Measurements from ENCODE around the gene ACBD4. TPM values are rescaled to one million over a fixed set of nuclear protein-coding genes. Genes with fewer than 3 reads are reported as not detected.

ACBD4 gene
- total and polyA plus RNA-seq, 10 of the 15 experiments (the other 5 are each of a cell fraction or from before 2014, with no cell fraction given): 0.20 to 13.8 (median 6.9) TPM

- Histone ChIP-seq H3K4me2 (ENCODE audit: control insufficient read depth, insufficient read depth) (no peak overlapping the region), H3K9me3 (replicated peaks; ENCODE audit: control insufficient read depth, insufficient read depth, low read length) (no peaks in the 10 kb centered on the region), H3K27ac (ENCODE audit: control insufficient read depth, insufficient read depth) (no peak overlapping the region), H3K27me3 (replicated peaks in 1 of 2; ENCODE audit: control insufficient read depth in 2 of 2, insufficient read depth in 2 of 2, low read length in 1 of 2) (no peaks in the 10 kb centered on the region), H3K9ac (ENCODE audit: control insufficient read depth, insufficient read depth, low read length) (no peak overlapping the region), H3K79me2 (ENCODE audit: control insufficient read depth, insufficient read depth, low read length) (peaks cover 4% of the 10 kb centered on the region), H3K4me1 (ENCODE audit: control insufficient read depth, insufficient read depth, low read length) (peaks cover 8% of the 10 kb centered on the region), H2AFZ (ENCODE audit: control insufficient read depth, low read depth, low read length) (no peak overlapping the region), H3K36me3 (ENCODE audit: control insufficient read depth in 2 of 2, insufficient read depth in 2 of 2, low read length in 1 of 2) (no peaks in the 10 kb centered on the region), H3K4me3 (no peak overlapping the region), H4K20me1 (ENCODE audit: control insufficient read depth, insufficient read depth) (no peaks in the 10 kb centered on the region)
- TF ChIP-seq ZNF274 (IDR thresholded peaks at IDR 0.05; ENCODE audit: insufficient read depth, insufficient read length) (no peak), IRF5 (IDR thresholded peaks at IDR 0.05; ENCODE audit: borderline replicate concordance) (no peak), CEBPB (IDR thresholded peaks at IDR 0.05; ENCODE audit: borderline replicate concordance in 1 of 2, low read depth in 2 of 2, low read length in 2 of 2) (no peak), RELA (IDR thresholded peaks at IDR 0.05; ENCODE audit: borderline replicate concordance, partially characterized antibody) (no peak), ZNF217 (IDR thresholded peaks at IDR 0.05) (no peak), LARP7 (IDR thresholded peaks at IDR 0.05) (no peak), POU2F2 (IDR thresholded peaks at IDR 0.05; ENCODE audit: borderline replicate concordance, low read depth, low read length) (no peak), TCF7 (IDR thresholded peaks at IDR 0.05; ENCODE audit: borderline replicate concordance) (no peak), MYB (IDR thresholded peaks at IDR 0.05; ENCODE audit: borderline replicate concordance, low read depth, low read length) (no peak), E4F1 (IDR thresholded peaks at IDR 0.05; ENCODE audit: borderline replicate concordance, partially characterized antibody) (no peak), STAT3 (IDR thresholded peaks at IDR 0.05; ENCODE audit: low read depth, low read length) (no peak), USF2 (IDR thresholded peaks at IDR 0.05; ENCODE audit: borderline replicate concordance, low read depth, low read length) (no peak), SUPT20H (IDR thresholded peaks at IDR 0.05; ENCODE audit: borderline replicate concordance, control insufficient read depth, low read depth, low read length) (no peak)
- TF ChIP-seq, protein P1, sequence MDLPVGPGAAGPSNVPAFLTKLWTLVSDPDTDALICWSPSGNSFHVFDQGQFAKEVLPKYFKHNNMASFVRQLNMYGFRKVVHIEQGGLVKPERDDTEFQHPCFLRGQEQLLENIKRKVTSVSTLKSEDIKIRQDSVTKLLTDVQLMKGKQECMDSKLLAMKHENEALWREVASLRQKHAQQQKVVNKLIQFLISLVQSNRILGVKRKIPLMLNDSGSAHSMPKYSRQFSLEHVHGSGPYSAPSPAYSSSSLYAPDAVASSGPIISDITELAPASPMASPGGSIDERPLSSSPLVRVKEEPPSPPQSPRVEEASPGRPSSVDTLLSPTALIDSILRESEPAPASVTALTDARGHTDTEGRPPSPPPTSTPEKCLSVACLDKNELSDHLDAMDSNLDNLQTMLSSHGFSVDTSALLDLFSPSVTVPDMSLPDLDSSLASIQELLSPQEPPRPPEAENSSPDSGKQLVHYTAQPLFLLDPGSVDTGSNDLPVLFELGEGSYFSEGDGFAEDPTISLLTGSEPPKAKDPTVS (IDR thresholded peaks at IDR 0.05; ENCODE audit: low read depth, low read length): no peak
- WGBS (ENCODE audit: insufficient coverage, insufficient replicate concordance, low lambda C conversion rate, missing lambda C conversion rate): 65% methylated on average over 10 of the region's 11 CpGs
- RAD21 ChIA-PET (ENCODE audit: unreplicated experiment): interaction anchor here (3.2 kb wide), 1 partner anchor 61 kb away, joined by 108 read pairs; no protein-coding TSS in a partner anchor
- BruUV-seq (replicated peaks): no TSS peak
- POLR2A ChIA-PET: interaction anchor here (1.0 kb wide), 1 partner anchor 10 kb away, joined by 3 read pairs; no protein-coding TSS in a partner anchor
- intact Hi-C loops (cut with micrococcal nuclease; ENCODE audit: unreplicated experiment): no loop called here
- in situ Hi-C loops (cut with MboI): loop anchor here (5.0 kb wide), 1 partner anchor 60 kb away; no protein-coding TSS in a partner anchor
- CTCF ChIA-PET: interaction anchor here (3.0 to 8.1 kb wide), 3 partner anchors 14 to 58 kb away, joined by 39 to 291 read pairs (median 58); partner anchors contain the start of gene HEXIM2
- no peak for DNase-seq (ENCODE audit: low read depth, low spot score)
- ATAC-seq: no peak
- SMC1A ChIA-PET (ENCODE audit: uncharacterized antibody, unreplicated experiment): interaction anchor here (3.4 kb wide), 1 partner anchor 59 kb away, joined by 72 read pairs; no protein-coding TSS in a partner anchor
- no peak for FAIRE-seq
Observed at GRCh38 chr17:45137561-45138305, 2.2 kb downstream of the ACBD4 start.

Data from GM12878 (cell line).